ENCODE data around the gene IL20RA. TPM values are rescaled to one million over a fixed set of nuclear protein-coding genes. Genes with fewer than 3 reads are reported as not detected.

The IL20RA gene
- total and polyA plus RNA-seq, 9 donors = 16.0 to 38.7 (median 23.5) TPM

GRCh38 chr6:137025786-137026730 lies 18.7 kb downstream of the IL20RA start:
- no peak overlapping the region for H3K4me3 ChIP-seq (ENCODE audit: low read length)
- WGBS (ENCODE audit: insufficient coverage) = 68% methylated on average over 4 of the region's 8 CpGs
- DNase-seq = peak; percentile 30
- peaks cover 2% of the 10 kb centered on the region for H3K27me3 ChIP-seq (ENCODE audit: control insufficient read depth, insufficient read depth, low read length)
- peaks cover 4% of the 10 kb centered on the region for H3K4me1 ChIP-seq (ENCODE audit: control insufficient read depth, insufficient read depth, low read length)
- H3K9me3 ChIP-seq (replicated peaks; ENCODE audit: control insufficient read depth, low read depth, low read length) = no peaks in the 10 kb centered on the region
- H3K36me3 ChIP-seq (ENCODE audit: control insufficient read depth, insufficient read depth, low read length) = no peaks in the 10 kb centered on the region
- H3K27ac ChIP-seq (ENCODE audit: low read length) = peak overlapping the region; percentile 52

DNA sequence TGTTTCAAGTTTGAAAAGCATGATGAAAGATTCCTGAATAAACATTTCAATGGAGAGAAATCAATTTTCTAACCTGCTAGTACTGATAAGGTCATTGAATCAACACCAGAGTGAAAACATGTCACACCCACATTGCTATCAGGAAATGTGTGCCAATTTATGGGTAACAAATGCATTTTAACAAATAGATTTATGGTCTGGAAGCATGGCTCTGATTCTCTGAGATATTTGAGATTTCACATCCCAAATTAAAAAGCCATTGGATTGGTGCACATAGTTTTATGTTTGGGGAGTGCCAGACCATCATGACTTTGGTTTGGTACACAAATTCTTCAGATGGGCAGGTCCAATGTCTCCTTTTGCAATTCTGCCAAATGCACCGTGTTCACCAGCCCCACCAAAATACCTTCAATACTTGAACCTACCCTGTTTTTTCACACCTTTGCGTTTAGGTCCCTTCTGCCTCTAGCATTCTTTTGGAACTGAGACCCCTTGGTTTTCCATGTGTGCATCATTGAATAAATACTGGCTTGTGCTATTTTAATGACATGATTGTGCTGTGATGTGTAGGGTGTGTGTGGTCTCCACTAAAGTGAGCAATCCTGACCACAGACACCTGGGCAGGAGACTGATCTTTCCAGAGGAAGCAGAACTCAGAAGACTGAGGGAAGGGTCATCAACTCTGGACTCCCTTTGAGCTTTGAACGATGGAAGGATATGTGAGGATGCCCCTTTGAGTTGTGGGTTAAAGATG lies 20.4 kb downstream of the IL20RA start:
- Histone ChIP-seq H3K9me3 (replicated peaks; ENCODE audit: control insufficient read depth, low read depth, low read length) (peaks cover 5% of the 10 kb centered on the region), H3K27me3 (ENCODE audit: control insufficient read depth, insufficient read depth, low read length) (no peaks in the 10 kb centered on the region), H3K4me1 (ENCODE audit: control insufficient read depth, insufficient read depth, low read length) (peaks cover 4% of the 10 kb centered on the region), H3K4me3 (ENCODE audit: low read length) (no peak overlapping the region), H3K36me3 (ENCODE audit: control insufficient read depth, insufficient read depth, low read length) (no peaks in the 10 kb centered on the region), H3K27ac (ENCODE audit: low read length) (peak overlapping the region; percentile 57)
- DNase-seq = no peak
- WGBS (ENCODE audit: insufficient coverage) = 82% methylated on average over 1 of the region's 3 CpGs

- H3K27me3 ChIP-seq (ENCODE audit: control insufficient read depth, insufficient read depth, low read length) = no peaks in the 10 kb centered on the region
- no peak overlapping the region for H3K4me3 ChIP-seq (ENCODE audit: low read length)
- H3K4me1 ChIP-seq (ENCODE audit: control insufficient read depth, insufficient read depth, low read length) = peaks cover 10% of the 10 kb centered on the region
- no peak overlapping the region for H3K27ac ChIP-seq (ENCODE audit: low read length)
- H3K36me3 ChIP-seq (ENCODE audit: control insufficient read depth, insufficient read depth, low read length) = no peaks in the 10 kb centered on the region
- no CpG with 5 or more reads among the region's 4 CpGs for WGBS (ENCODE audit: insufficient coverage)
- DNase-seq = no peak
- peaks cover 5% of the 10 kb centered on the region for H3K9me3 ChIP-seq (replicated peaks; ENCODE audit: control insufficient read depth, low read depth, low read length)
Measured at GRCh38 chr6:137020776-137021175, 24.0 kb downstream of the IL20RA start.

GRCh38 chr6:137019476-137020272 lies 25.1 kb downstream of the IL20RA start:
- H3K27ac ChIP-seq (ENCODE audit: low read length) = no peak overlapping the region
- WGBS (ENCODE audit: insufficient coverage) = 36% methylated on average over 2 of the region's 4 CpGs
- no peaks in the 10 kb centered on the region for H3K27me3 ChIP-seq (ENCODE audit: control insufficient read depth, insufficient read depth, low read length)
- H3K9me3 ChIP-seq (replicated peaks; ENCODE audit: control insufficient read depth, low read depth, low read length) = peaks cover 5% of the 10 kb centered on the region
- peaks cover 13% of the 10 kb centered on the region for H3K4me1 ChIP-seq (ENCODE audit: control insufficient read depth, insufficient read depth, low read length)
- no peaks in the 10 kb centered on the region for H3K36me3 ChIP-seq (ENCODE audit: control insufficient read depth, insufficient read depth, low read length)
- no peak for DNase-seq
- no peak overlapping the region for H3K4me3 ChIP-seq (ENCODE audit: low read length)

GRCh38 chr6:137017081-137017480 lies 27.7 kb downstream of the IL20RA start:
- DNase-seq = no peak
- H3K27ac ChIP-seq (ENCODE audit: low read length) = peak overlapping the region; percentile 63
- H3K9me3 ChIP-seq (replicated peaks; ENCODE audit: control insufficient read depth, low read depth, low read length) = peaks cover 5% of the 10 kb centered on the region
- H3K4me3 ChIP-seq (ENCODE audit: low read length) = no peak overlapping the region
- H3K4me1 ChIP-seq (ENCODE audit: control insufficient read depth, insufficient read depth, low read length) = peaks cover 13% of the 10 kb centered on the region
- no peaks in the 10 kb centered on the region for H3K36me3 ChIP-seq (ENCODE audit: control insufficient read depth, insufficient read depth, low read length)
- H3K27me3 ChIP-seq (ENCODE audit: control insufficient read depth, insufficient read depth, low read length) = no peaks in the 10 kb centered on the region
- 36% methylated on average over 3 of the region's 3 CpGs for WGBS (ENCODE audit: insufficient coverage)

- H3K9me3 ChIP-seq (replicated peaks; ENCODE audit: control insufficient read depth, low read depth, low read length) = peaks cover 5% of the 10 kb centered on the region
- peak; percentile 48 for DNase-seq
Measured at GRCh38 chr6:137016356-137016755, 28.4 kb downstream of the IL20RA start.

GRCh38 chr6:137015943-137016342 lies 28.8 kb downstream of the IL20RA start:
- WGBS (ENCODE audit: insufficient coverage) = 70% methylated on average over 4 of the region's 4 CpGs
- H3K4me3 ChIP-seq (ENCODE audit: low read length) = no peak overlapping the region
- peaks cover 13% of the 10 kb centered on the region for H3K4me1 ChIP-seq (ENCODE audit: control insufficient read depth, insufficient read depth, low read length)
- H3K9me3 ChIP-seq (replicated peaks; ENCODE audit: control insufficient read depth, low read depth, low read length) = peaks cover 5% of the 10 kb centered on the region
- no peak for DNase-seq
- H3K36me3 ChIP-seq (ENCODE audit: control insufficient read depth, insufficient read depth, low read length) = no peaks in the 10 kb centered on the region
- no peaks in the 10 kb centered on the region for H3K27me3 ChIP-seq (ENCODE audit: control insufficient read depth, insufficient read depth, low read length)
- H3K27ac ChIP-seq (ENCODE audit: low read length) = peak overlapping the region; percentile 58

More at GRCh38 chr6:137016356-137016755, 28.4 kb downstream of the IL20RA start:
- no CpG with 5 or more reads among the region's 2 CpGs for WGBS (ENCODE audit: insufficient coverage)
- H3K27me3 ChIP-seq (ENCODE audit: control insufficient read depth, insufficient read depth, low read length) = no peaks in the 10 kb centered on the region
- H3K27ac ChIP-seq (ENCODE audit: low read length) = peak overlapping the region; percentile 63
- H3K4me3 ChIP-seq (ENCODE audit: low read length) = no peak overlapping the region
- H3K36me3 ChIP-seq (ENCODE audit: control insufficient read depth, insufficient read depth, low read length) = no peaks in the 10 kb centered on the region
- peaks cover 13% of the 10 kb centered on the region for H3K4me1 ChIP-seq (ENCODE audit: control insufficient read depth, insufficient read depth, low read length)

- no peaks in the 10 kb centered on the region for H3K36me3 ChIP-seq (ENCODE audit: control insufficient read depth, insufficient read depth, low read length)
- H3K4me1 ChIP-seq (ENCODE audit: control insufficient read depth, insufficient read depth, low read length) = peaks cover 13% of the 10 kb centered on the region
- H3K27ac ChIP-seq (ENCODE audit: low read length) = no peak overlapping the region
- peak; percentile 73 for DNase-seq
- no peak overlapping the region for H3K4me3 ChIP-seq (ENCODE audit: low read length)
- WGBS (ENCODE audit: insufficient coverage) = no CpG with 5 or more reads among the region's 5 CpGs
- no peaks in the 10 kb centered on the region for H3K27me3 ChIP-seq (ENCODE audit: control insufficient read depth, insufficient read depth, low read length)
- H3K9me3 ChIP-seq (replicated peaks; ENCODE audit: control insufficient read depth, low read depth, low read length) = no peaks in the 10 kb centered on the region
Measured at GRCh38 chr6:137013738-137014602, 30.8 kb downstream of the IL20RA start.

DNA sequence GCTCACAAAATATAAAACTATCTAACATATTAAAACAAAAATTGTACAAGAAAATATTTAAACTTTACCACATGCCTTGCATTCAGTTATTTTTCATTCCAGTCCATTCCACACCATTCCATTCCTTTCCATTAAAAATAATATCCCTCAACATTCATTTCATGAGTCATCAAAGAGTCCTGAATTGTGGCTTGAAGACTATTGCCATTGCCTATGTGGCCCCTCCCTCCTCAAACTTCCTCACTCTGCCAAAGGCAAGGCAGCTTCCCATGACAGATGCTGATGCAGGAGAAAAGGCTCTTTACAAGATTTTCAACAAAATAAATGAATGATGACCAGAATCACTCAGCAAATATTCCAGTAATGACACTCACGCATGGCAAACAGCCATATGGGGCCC lies 31.7 kb downstream of the IL20RA start:
- Histone ChIP-seq H3K4me1 (ENCODE audit: control insufficient read depth, insufficient read depth, low read length) (peaks cover 13% of the 10 kb centered on the region), H3K27ac (ENCODE audit: low read length) (no peak overlapping the region), H3K36me3 (ENCODE audit: control insufficient read depth, insufficient read depth, low read length) (no peaks in the 10 kb centered on the region), H3K4me3 (ENCODE audit: low read length) (no peak overlapping the region), H3K9me3 (replicated peaks; ENCODE audit: control insufficient read depth, low read depth, low read length) (no peaks in the 10 kb centered on the region), H3K27me3 (ENCODE audit: control insufficient read depth, insufficient read depth, low read length) (no peaks in the 10 kb centered on the region)
- no peak for DNase-seq
- WGBS (ENCODE audit: insufficient coverage) = no CpG with 5 or more reads among the region's 1 CpG
